NCI-H146 treated with DMSO at 0.1 percent for 48 hours (cell line): ENCODE results near the gene DHX32.
"Not testable (repeated sequence)": the region's sequence is repeated elsewhere in the genome, so short reads cannot be mapped to it uniquely, and the experiment has no call there.

Experiments
- DNase-seq: peaks from one replicate; lab custom pipeline; 2025; ENCODE audit not compliant: unreplicated experiment; lab: John Stamatoyannopoulos, UW

DHX32 gene

GRCh38 chr10:125896088-125896934 lies 15.2 kb upstream of the DHX32 start, which contains the start of gene FANK1:
Gene FANK1 (plus strand): TSS chr10:125896564. CDS start chr10:125896643, 79 bp downstream.
- DNase-seq = peak; percentile 38

- not testable (repeated sequence) for DNase-seq
Measured at GRCh38 chr10:125895130-125896087, 14.3 kb upstream of the DHX32 start.

- DNase-seq = not testable (repeated sequence)
Measured at GRCh38 chr10:125894176-125894575, 13.1 kb upstream of the DHX32 start.

- not testable (repeated sequence) for DNase-seq
Measured at GRCh38 chr10:125892402-125892801, 11.3 kb upstream of the DHX32 start.

GRCh38 chr10:125889441-125889840 lies 8.3 kb upstream of the DHX32 start:
- DNase-seq = not testable (repeated sequence)

GRCh38 chr10:125886914-125887512 lies 5.9 kb upstream of the DHX32 start:
- DNase-seq = no peak

GRCh38 chr10:125883211-125883610 lies 2.1 kb upstream of the DHX32 start:
- DNase-seq = no peak

- no peak for DNase-seq
Measured at GRCh38 chr10:125882596-125882995, 1.5 kb upstream of the DHX32 start.

GRCh38 chr10:125880719-125881118 lies 373 bp downstream of the DHX32 start:
- DNase-seq = no peak

GRCh38 chr10:125878957-125879835 lies 1.9 kb downstream of the DHX32 start:
- no peak for DNase-seq

- no peak for DNase-seq
Measured at GRCh38 chr10:125871338-125871737, 9.8 kb downstream of the DHX32 start.

- peak; percentile 18 for DNase-seq
Measured at GRCh38 chr10:125868372-125868975, 12.6 kb downstream of the DHX32 start.

- DNase-seq = no peak
Measured at GRCh38 chr10:125866421-125867029, 14.6 kb downstream of the DHX32 start.

- DNase-seq = no peak
Measured at GRCh38 chr10:125865120-125865519, 16.0 kb downstream of the DHX32 start.

- peak; percentile 81 for DNase-seq
Measured at GRCh38 chr10:125859128-125859817, 21.8 kb downstream of the DHX32 start.

GRCh38 chr10:125857185-125857760 lies 23.8 kb downstream of the DHX32 start:
- DNase-seq = no peak

- no peak for DNase-seq
Measured at GRCh38 chr10:125852487-125852886, 28.6 kb downstream of the DHX32 start.
